ENCODE measurements around the gene EIF5AL1.
"Not testable (repeated sequence)": the region's sequence is repeated elsewhere in the genome, so short reads cannot be mapped to it uniquely, and the experiment has no call there.

The EIF5AL1 gene

GRCh38 chr10:79556961-79557360, 44.6 kb downstream of the EIF5AL1 start:
- not testable (repeated sequence) for DNase-seq (ENCODE audit: low spot score)

GRCh38 chr10:79559726-79560125, 47.4 kb downstream of the EIF5AL1 start:
- DNase-seq (ENCODE audit: low spot score): peak; percentile 30

- no peak for DNase-seq (ENCODE audit: low spot score)
Observed at GRCh38 chr10:79560160-79560709, 47.9 kb downstream of the EIF5AL1 start, which contains the start of gene SFTPA2. SFTPA2 (minus strand) TSS chr10:79560407; CDS start chr10:79559483, 924 bp downstream.

GRCh38 chr10:79561257-79561656, 48.9 kb downstream of the EIF5AL1 start:
- no peak for DNase-seq (ENCODE audit: low spot score)

GRCh38 chr10:79562135-79562756, 49.9 kb downstream of the EIF5AL1 start:
- peak; percentile 46 for DNase-seq (ENCODE audit: low spot score)

GRCh38 chr10:79563426-79563825, 51.1 kb downstream of the EIF5AL1 start:
- no peak for DNase-seq (ENCODE audit: low spot score)

Measured in hepatic stellate cell (primary cell).